DND-41 (cell line): Measurements from ENCODE around the gene PLPP1.

ENCODE experiments used
- ATAC-seq: fragments of 200-7000 bp; cut with Tn5 transposase; 3 replicates; pipeline ENCODE4 v1.9.1; 2021; ENCODE audit warnings: low read depth; ENCODE audit not compliant: insufficient read depth
- DNase-seq: peaks from one replicate; pipeline ENCODE4 v3.0.0-alpha.2; 2020
- H2AFZ ChIP-seq: 2 replicates; pipeline ENCODE4 v1.6.0; 2012; ENCODE audit warnings: low read depth, low read length
- H3K27ac ChIP-seq: 2 replicates; pipeline ENCODE4 v1.5.1; 2012; ENCODE audit warnings: low read length, inconsistent platforms
- H3K27me3 ChIP-seq: fragments of 200-600 bp; sonication (generic); 2 replicates; pipeline ENCODE4 v1.6.0; 2012; ENCODE audit warnings: low read length, mild to moderate bottlenecking, inconsistent platforms; ENCODE audit not compliant: insufficient read depth, poor library complexity
- H3K36me3 ChIP-seq: 2 replicates; pipeline ENCODE4 v1.5.1; 2012; ENCODE audit warnings: low read length, inconsistent platforms; ENCODE audit not compliant: insufficient read depth
- H3K4me1 ChIP-seq: 2 replicates; pipeline ENCODE4 v1.5.1; 2012; ENCODE audit warnings: mild to moderate bottlenecking, low read length; ENCODE audit not compliant: insufficient read depth
- H3K4me2 ChIP-seq: 2 replicates; pipeline ENCODE4 v1.6.0; 2012; ENCODE audit warnings: mild to moderate bottlenecking, moderate library complexity, low read length, inconsistent platforms; ENCODE audit not compliant: insufficient read depth
- H3K4me3 ChIP-seq, 2 experiments: fragments of 200-600 bp in 1 of 2; shearing (Covaris generic) in 1 of 2; 2 replicates each; pipeline ENCODE4 v1.5.1; 2012 to 2016; ENCODE audit warnings: inconsistent platforms in 2 of 2, low read length in 2 of 2, mild to moderate bottlenecking in 2 of 2, low read depth in 1 of 2, moderate library complexity in 1 of 2
- H3K79me2 ChIP-seq: 2 replicates; pipeline ENCODE4 v1.6.0; 2012; ENCODE audit warnings: low read length, inconsistent platforms; ENCODE audit not compliant: insufficient read depth
- H3K9ac ChIP-seq: 2 replicates; pipeline ENCODE4 v1.6.0; 2012; ENCODE audit warnings: low read depth, mild to moderate bottlenecking, inconsistent platforms, low read length, moderate library complexity
- H3K9me3 ChIP-seq: 2 replicates; pipeline ENCODE4 v1.5.1; 2012; ENCODE audit warnings: low read length, moderate library complexity, mild to moderate bottlenecking, inconsistent platforms; ENCODE audit not compliant: insufficient read depth, severe bottlenecking
- H4K20me1 ChIP-seq: 2 replicates; pipeline ENCODE4 v1.6.0; 2012; ENCODE audit warnings: low read length; ENCODE audit not compliant: insufficient read depth
- CTCF ChIP-seq: IDR thresholded peaks from 2 replicates; pipeline ENCODE4 v1.5.1; 2012; ENCODE audit warnings: borderline replicate concordance, low read length, moderate library complexity, mild to moderate bottlenecking; ENCODE audit not compliant: poor library complexity, severe bottlenecking; ENCODE audit errors: extremely low read depth
- EZH2 ChIP-seq: IDR thresholded peaks from 3 replicates; pipeline ENCODE4 v1.6.1; 2012; ENCODE audit warnings: borderline replicate concordance, low read depth, mild to moderate bottlenecking, moderate library complexity, low read length, inconsistent platforms; ENCODE audit not compliant: severe bottlenecking

PLPP1 gene

GRCh38 chr5:55547781-55548180 is 13.0 kb upstream of the PLPP1 start:
- no peak overlapping the region for H3K4me2 ChIP-seq
- ATAC-seq: no peak
- no peaks in the 10 kb centered on the region for H3K27me3 ChIP-seq
- no peaks in the 10 kb centered on the region for H3K79me2 ChIP-seq
- no peak overlapping the region for H3K4me3 ChIP-seq
- DNase-seq: no peak
- no peak for TF ChIP-seq CTCF
- TF ChIP-seq EZH2: no peak
- H3K4me1 ChIP-seq: peaks cover 56% of the 10 kb centered on the region
- H3K36me3 ChIP-seq: no peaks in the 10 kb centered on the region
- H3K9ac ChIP-seq: no peak overlapping the region
- H3K9me3 ChIP-seq: no peaks in the 10 kb centered on the region
- no peak overlapping the region for H2AFZ ChIP-seq
- H3K27ac ChIP-seq: peak overlapping the region; percentile 92; the same call in 1 of the 2 replicates
- H4K20me1 ChIP-seq: no peaks in the 10 kb centered on the region

GRCh38 chr5:55546947-55547346 is 12.2 kb upstream of the PLPP1 start:
- Histone ChIP-seq H3K9ac (no peak overlapping the region), H3K79me2 (no peaks in the 10 kb centered on the region), H4K20me1 (no peaks in the 10 kb centered on the region), H2AFZ (no peak overlapping the region), H3K27me3 (no peaks in the 10 kb centered on the region), H3K4me3 (no peak overlapping the region), H3K4me1 (peaks cover 54% of the 10 kb centered on the region), H3K36me3 (no peaks in the 10 kb centered on the region), H3K4me2 (no peak overlapping the region), H3K9me3 (no peaks in the 10 kb centered on the region), H3K27ac (no peak overlapping the region)
- no peak for DNase-seq
- no peak for ATAC-seq
- no peak for TF ChIP-seq CTCF
- TF ChIP-seq EZH2: no peak

GRCh38 chr5:55544341-55544740 is 9.6 kb upstream of the PLPP1 start:
- Histone ChIP-seq H3K36me3 (no peaks in the 10 kb centered on the region), H3K9ac (no peak overlapping the region), H3K4me3 (no peak overlapping the region), H3K4me1 (peaks cover 53% of the 10 kb centered on the region), H3K27me3 (no peaks in the 10 kb centered on the region), H3K27ac (no peak overlapping the region), H2AFZ (no peak overlapping the region), H3K79me2 (no peaks in the 10 kb centered on the region), H3K4me2 (no peak overlapping the region), H3K9me3 (no peaks in the 10 kb centered on the region), H4K20me1 (no peaks in the 10 kb centered on the region)
- TF ChIP-seq CTCF: no peak
- no peak for TF ChIP-seq EZH2
- no peak for ATAC-seq
- DNase-seq: no peak

GRCh38 chr5:55541056-55541635 is 6.4 kb upstream of the PLPP1 start:
- TF ChIP-seq CTCF (no peak), EZH2 (no peak)
- Histone ChIP-seq H2AFZ (peak overlapping the region; percentile 55), H3K4me1 (peaks cover 55% of the 10 kb centered on the region), H3K9me3 (no peaks in the 10 kb centered on the region), H3K27ac (peak overlapping the region; percentile 86), H3K4me3 (no peak overlapping the region), H3K9ac (peak overlapping the region; percentile 39), H3K79me2 (no peaks in the 10 kb centered on the region), H4K20me1 (no peaks in the 10 kb centered on the region), H3K4me2 (no peak overlapping the region; the same call in 1 of the 2 replicates), H3K27me3 (no peaks in the 10 kb centered on the region), H3K36me3 (no peaks in the 10 kb centered on the region)
- ATAC-seq: peak; percentile 41
- DNase-seq: no peak
